GM21825 (cell line): ENCODE measurements around the gene LAMB3.
"Not testable (repeated sequence)": the region's sequence is repeated elsewhere in the genome, so short reads cannot be mapped to it uniquely, and the experiment has no call there.

Experiments used
- ATAC-seq: cut with Tn5 transposase; IDR thresholded peaks from one replicate; pipeline ENCODE4 v1.9.1; 2021; ENCODE audit warnings: mild to moderate bottlenecking, moderate library complexity; ENCODE audit not compliant: unreplicated experiment

LAMB3 gene

DNA sequence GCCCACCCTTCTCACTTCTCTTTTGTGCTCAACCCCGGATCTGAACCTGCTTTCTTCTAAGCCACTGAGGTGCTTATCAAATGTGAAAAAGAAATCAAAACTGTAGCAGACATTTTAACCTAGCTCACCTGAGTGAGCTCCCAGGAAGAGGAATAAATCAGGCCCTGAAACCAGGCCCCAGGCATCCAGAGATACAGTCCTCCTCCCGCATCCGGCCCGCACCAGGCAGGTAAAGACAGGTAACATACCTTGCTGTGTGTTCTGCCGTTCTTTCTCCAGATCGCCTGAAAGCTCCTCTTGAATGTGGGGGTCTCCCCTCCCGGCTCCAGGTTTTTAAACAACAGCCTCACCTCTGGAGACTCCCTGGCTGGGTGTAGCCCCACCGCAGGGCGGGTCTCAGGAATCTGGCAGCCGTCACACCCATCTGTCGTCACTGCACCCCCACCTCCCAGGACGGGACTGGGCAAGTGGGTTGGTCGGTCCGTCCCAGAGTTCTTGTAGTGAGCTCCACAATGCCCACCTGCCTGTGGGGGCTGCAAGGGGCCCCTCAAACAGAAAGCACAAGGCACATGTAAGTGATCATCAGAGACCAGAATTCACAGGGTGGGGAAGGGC lies at the start of gene LAMB3:
Gene LAMB3, minus strand, starts transcription at position 305 of the 615 bp plus-strand sequence. CDS start 1,481 bp downstream, outside the sequence.
- ATAC-seq, result no peak

GRCh38 chr1:209700686-209701085 lies 48.5 kb upstream of the LAMB3 start:
- ATAC-seq, result not testable (repeated sequence)

- ATAC-seq, result no peak
These were observed 44.9 kb upstream of the LAMB3 start for GRCh38 chr1:209697126-209697525.

DNA sequence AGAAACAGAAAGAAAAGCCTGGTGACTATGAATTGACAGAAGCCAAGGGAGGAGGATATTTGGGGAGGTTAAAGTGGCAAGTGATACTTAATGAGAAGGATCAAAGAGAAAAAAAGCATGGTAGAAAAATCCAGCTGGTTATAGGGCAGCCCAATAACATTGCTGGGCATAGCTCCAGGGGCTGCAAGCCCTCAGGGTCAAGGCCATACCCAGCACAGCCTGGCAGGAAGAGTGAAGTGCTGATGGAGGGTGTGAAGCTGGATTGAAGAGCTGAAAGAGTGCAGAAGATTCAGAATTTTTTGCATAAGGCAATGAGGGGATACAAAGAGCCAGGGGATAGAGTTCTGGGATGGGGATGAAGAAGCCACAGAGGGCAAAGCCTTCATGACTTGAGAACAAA lies 44.4 kb upstream of the LAMB3 start:
- ATAC-seq, result no peak

DNA sequence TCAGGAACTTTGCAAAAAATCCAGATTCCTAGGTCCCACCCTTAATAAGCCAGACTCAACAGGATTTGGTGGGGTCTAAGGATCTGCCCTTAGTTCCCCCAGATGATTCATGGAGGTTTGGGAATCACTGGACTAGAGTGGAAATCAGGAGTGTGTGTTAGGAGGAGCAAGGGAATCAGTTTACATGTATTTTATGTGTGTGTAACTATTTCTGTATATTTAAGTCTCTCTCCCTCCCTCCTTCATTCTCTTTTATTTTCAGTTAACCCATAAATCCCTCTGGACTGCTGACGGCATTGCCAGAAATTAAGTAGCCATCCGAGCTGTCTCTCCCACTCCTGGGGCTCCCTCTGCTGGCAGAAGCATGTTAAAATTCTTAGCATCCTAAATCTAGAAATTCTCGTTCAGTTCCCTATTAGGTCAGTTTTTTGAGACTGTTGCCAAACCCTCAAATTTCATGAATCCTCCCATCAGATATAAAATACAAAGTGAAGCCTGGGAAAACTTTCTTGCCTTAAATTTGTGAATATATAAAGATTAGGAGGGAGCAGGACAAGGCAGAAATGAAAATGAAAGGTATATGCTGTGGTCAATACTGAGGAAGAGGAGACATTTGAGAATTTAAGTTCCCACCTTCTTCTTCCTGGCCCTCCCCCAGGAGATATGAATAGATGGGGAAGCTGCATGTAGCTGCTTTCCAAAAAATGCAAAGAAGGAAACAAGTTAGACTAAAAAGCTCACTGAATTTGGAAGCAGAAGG lies 40.7 kb upstream of the LAMB3 start:
- ATAC-seq, result peak; percentile 51

DNA sequence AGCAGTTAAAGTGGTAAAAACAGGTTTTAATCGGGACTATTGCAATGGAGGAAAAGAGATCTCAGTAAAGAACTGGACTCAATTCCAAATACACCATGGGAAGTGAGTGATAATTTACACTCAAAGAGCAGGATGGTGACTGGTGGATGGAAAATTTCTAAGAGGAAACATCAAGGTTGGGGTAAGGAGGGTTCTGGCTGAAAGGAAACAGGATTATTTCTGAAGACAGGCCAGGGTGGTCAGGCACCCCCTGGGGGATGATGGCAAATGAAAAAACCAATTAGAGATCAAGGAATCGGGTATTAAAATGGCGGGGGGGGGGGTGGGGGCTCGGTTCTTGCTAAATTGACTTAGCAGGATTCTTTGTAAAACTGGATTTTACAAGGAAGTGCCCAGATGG lies 40.1 kb upstream of the LAMB3 start:
- ATAC-seq, result no peak

- ATAC-seq, result no peak
These were observed 39.0 kb upstream of the LAMB3 start for GRCh38 chr1:209691237-209691636.

- no peak for ATAC-seq
These were observed 37.3 kb upstream of the LAMB3 start for GRCh38 chr1:209689477-209689876.

DNA sequence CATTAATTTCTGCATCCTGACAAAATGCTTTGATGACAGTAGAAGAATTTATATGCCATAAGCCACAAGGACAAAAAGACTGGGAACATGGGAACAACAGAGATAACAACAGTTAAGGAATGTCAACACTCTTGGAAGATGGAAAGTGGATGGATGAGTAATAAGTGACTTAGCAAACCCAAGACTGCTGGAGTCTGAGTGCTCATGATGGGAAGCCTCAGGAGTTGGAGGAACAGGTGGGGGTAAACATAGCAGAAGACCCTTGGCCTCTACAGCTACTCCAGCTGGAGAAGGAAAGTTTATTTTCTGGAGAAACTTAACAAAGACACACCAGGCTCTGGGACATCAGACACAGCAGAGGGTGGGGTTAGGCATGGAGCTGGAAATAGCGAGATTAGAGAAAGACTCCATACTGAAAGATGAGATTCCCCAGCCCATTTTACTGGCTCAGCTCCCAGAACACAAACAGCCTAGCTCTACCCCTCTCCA lies 36.6 kb upstream of the LAMB3 start:
- ATAC-seq, result no peak

DNA sequence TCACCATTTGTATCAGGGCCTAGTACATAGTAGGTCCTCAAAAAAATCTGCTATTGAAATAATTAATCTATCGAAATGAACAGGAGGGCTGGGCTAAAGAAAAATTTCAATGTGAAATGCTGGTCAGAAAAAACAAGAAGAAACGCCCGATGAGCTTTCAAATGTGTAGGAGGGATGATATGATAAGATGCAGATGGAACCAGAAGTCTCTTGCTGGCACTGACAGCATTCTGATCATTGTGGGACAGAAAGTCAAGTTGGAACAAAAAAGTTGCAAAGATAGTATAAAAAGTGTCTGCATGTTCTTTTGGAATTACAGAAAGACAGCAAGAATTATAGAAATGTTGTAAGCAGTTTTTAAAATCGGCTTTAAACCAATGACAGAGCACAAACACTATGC lies 34.1 kb upstream of the LAMB3 start:
- no peak for ATAC-seq

- ATAC-seq, result peak; percentile 83
These were observed 33.6 kb upstream of the LAMB3 start for GRCh38 chr1:209685821-209686220.

DNA sequence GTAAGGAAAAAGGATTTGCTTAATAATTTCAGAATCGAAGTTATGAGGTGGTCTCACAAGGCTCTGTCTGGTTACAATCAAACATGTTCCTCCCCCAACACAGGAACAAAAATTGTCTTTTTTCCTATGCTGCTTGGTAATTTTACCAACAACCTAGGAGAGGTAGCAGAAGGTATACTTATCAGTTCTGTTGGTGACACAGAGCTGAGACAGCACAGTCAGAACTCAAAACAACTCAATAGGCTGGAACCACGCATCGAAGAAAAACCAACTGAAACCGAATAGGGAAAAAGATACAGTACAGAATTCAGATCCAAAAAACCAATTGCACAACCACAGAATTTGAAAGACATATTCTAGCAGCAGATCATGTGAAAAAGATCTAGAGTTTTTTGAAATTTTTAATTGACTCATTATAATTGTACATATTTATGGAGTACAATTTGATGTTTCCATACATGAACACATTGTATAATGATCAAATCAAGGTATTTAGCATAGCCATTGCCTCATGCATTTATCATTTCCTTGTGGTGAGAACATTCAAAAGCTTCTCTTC lies 26.8 kb upstream of the LAMB3 start:
- ATAC-seq, result no peak

GRCh38 chr1:209675565-209676154 lies 23.4 kb upstream of the LAMB3 start:
- no peak for ATAC-seq

DNA sequence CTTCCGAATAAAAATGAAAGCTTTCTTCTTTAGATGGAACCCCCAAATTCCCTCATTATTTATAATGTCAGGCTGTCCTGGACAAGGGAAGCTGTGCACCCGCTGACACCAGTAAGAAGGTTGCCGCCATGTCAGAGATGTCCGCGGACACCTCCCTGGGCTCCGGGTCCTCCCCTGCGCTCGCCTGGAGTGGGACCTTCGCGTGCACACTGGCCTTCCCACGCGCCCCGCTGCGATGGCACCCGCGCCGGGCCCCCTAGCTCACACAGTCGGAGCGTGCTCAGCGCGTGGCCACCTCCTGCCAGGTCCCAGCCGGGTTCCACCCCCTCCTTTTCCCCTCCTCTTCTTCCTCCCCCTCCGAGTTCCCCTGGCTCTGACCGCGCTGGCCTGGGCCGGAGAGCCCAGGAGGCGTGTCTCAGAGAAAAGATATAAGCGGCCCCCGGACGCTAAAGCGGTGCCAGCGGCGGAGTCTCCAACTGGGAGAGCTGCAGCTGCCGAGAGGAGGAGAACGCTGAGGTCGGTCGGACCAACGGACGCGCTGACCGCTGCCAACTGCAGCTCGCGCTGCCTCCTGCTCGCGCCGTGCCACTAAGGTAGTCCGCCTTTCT lies 22.8 kb upstream of the LAMB3 start, which contains the start of gene G0S2:
Gene G0S2, plus strand, starts transcription at position 456 of the 608 bp plus-strand sequence. CDS start 273 bp downstream, outside the sequence.
- no peak for ATAC-seq

DNA sequence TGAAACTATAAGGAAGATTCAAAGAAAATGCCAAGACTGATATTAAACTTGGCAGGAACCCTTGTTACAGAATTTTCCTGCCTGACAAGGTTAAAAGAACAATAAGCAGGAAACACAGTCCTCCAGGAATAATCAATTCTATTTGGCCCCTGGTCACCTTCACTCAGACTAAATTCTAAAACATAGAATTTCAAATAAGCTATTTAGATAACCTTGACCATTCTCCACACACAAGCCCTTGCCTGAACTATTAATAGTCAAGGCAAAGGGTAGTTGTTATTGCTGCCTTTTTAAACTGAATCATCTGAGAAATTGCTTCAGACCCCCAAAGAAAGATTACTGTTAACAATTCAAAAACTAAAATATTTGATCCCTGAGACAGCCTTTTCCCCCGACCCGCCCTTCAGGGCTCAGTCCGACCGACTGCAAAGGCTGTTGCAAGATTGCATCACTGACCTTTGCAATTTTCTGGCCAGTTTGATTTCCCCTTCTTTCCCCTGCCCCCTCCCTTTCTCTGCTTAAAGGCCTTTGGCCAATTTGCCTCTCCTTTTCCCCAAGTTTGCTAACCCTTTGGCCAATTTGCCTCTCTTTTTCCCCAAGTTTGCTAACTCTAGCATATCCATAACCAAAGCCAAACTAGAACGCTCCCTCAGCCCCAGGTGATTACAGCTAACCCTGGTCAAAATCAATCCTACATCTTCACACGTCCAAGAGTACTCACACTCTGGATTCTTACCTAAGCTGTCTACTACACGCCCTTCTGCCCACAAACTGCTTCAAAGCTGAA lies 21.6 kb upstream of the LAMB3 start:
- ATAC-seq, result no peak

DNA sequence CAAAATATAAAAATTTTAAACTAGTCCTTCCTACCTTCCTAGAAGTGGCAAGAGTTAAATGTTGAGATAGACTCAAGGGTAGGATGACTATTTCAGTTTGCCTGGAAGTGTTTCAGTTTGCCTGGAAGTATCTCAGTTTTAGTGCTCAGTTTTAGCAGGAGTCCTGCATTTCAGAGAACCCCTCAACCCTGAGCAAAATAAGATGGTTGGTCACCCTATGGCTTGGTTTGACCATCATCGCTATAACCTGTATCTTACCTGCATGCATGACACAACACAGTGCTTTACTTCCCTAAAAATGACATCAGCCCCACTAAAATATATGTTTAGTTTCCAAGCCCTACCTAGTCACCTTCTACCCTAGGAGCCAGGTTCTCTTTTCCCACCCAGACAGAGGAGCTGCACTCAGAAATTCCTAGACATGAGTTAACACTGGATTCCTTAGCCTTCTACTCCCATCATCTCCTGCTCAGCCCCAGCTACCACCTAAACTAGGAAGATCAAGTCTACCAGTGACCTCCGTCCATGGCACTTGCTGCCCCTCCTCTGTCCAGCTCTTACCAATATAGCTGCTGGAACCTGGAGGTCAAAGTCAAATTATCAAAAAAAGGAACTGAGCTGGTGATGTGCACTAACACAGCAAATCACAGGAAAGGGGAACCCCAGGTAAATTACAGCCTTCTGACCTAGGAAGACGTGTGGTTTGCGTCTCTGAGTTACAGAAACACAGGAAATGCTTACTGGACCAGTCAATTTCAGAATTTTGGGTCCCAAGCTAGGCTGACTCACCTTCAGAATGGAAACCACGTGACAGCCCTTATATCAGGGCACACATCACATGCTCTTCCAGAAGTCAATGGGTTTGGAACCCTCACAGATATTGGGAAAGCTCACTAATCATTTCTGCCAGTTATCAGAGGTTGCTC lies 20.7 kb upstream of the LAMB3 start:
- ATAC-seq, result peak; percentile 85

DNA sequence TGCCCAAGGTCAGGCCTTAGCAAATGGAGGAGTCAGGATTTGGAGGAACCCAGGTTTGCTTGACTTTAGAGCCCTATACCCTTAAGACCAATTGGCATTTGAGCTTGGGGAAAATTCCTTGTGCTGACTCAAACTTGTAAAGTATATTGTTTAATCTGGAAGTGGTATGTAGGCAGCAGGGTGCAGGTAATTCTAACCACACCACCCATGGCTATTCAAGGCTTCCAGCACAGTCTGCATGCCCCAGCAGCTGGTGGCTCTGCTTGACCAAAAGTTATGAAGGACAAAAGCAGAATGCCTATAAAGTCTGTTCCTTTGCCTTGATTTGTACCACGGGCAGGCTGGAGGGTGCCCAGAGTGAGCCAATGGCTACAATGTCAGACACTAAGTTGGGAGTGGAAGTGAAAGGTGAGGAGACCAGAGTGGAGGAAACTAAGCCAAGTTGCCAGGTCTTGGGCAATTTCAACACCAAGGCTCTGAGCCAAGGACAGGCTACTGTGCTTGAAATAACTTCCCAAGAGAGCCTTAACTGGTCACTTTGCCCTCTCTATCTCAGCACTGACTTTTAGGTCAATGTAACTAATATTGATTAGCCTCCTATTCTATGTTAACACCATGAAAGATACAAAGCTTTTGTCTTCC lies 18.3 kb upstream of the LAMB3 start:
- no peak for ATAC-seq

GRCh38 chr1:209667708-209668107 lies 15.5 kb upstream of the LAMB3 start:
- ATAC-seq, result no peak

- ATAC-seq, result no peak
These were observed 14.9 kb upstream of the LAMB3 start for GRCh38 chr1:209667103-209667502.
